Fibroblast of lung (primary cell): Measurements from ENCODE around the gene HSPD1. TPM values are rescaled to one million over a fixed set of nuclear protein-coding genes. Genes with fewer than 3 reads are reported as not detected.
"Not testable (repeated sequence)": the region's sequence is repeated elsewhere in the genome, so short reads cannot be mapped to it uniquely, and the experiment has no call there.

Experiments
- DNase-seq, 2 donors: peaks; one replicate each; pipeline versions ENCODE4 v3.0.0 to v3.0.0-alpha.2; 2010; ENCODE audit warnings: low read depth in 2 of 2
- H2AFZ ChIP-seq: 2 replicates; pipeline ENCODE4 v1.5.1; 2012; ENCODE audit warnings: low read length, control low read depth, inconsistent platforms
- H3K27ac ChIP-seq: 2 replicates; pipeline ENCODE4 v1.5.1; 2011; ENCODE audit warnings: low read length, control low read depth; ENCODE audit not compliant: insufficient read depth
- H3K27me3 ChIP-seq: 2 replicates; pipeline ENCODE4 v1.5.1; 2011; ENCODE audit warnings: mild to moderate bottlenecking, low read length; ENCODE audit not compliant: control insufficient read depth, insufficient read depth
- H3K36me3 ChIP-seq: 2 replicates; pipeline ENCODE4 v1.5.1; 2011; ENCODE audit warnings: low read length; ENCODE audit not compliant: control insufficient read depth, insufficient read depth
- H3K4me1 ChIP-seq: 2 replicates; pipeline ENCODE4 v1.5.1; 2011; ENCODE audit warnings: low read length; ENCODE audit not compliant: control insufficient read depth, insufficient read depth; ENCODE audit errors: extremely low read depth
- H3K4me2 ChIP-seq: 2 replicates; pipeline ENCODE4 v1.5.1; 2011; ENCODE audit warnings: low read length, control low read depth; ENCODE audit not compliant: insufficient read depth; ENCODE audit errors: extremely low read depth
- H3K4me3 ChIP-seq, 4 experiments: fragments of 200-600 bp in 1 of 4; sonication (generic) in 1 of 4; replicated peaks in 1 of 4; 2 replicates each; pipeline ENCODE4 v1.5.1; 2011 to 2016; ENCODE audit warnings: low read length in 4 of 4, low read depth in 3 of 4, mild to moderate bottlenecking in 3 of 4, control low read depth in 2 of 4, inconsistent platforms in 1 of 4, mixed read lengths in 1 of 4; ENCODE audit not compliant: insufficient read depth in 1 of 4; ENCODE audit errors: control extremely low read depth in 1 of 4
- H3K79me2 ChIP-seq: 2 replicates; pipeline ENCODE4 v1.5.1; 2012; ENCODE audit warnings: mild to moderate bottlenecking, low read length, inconsistent platforms; ENCODE audit not compliant: control insufficient read depth, insufficient read depth
- H3K9ac ChIP-seq: 2 replicates; pipeline ENCODE4 v1.5.1; 2011; ENCODE audit warnings: mild to moderate bottlenecking, low read length, control low read depth; ENCODE audit not compliant: insufficient read depth
- H3K9me3 ChIP-seq: 2 replicates; pipeline ENCODE4 v1.5.1; 2012; ENCODE audit warnings: low read depth, low read length; ENCODE audit not compliant: control insufficient read depth, insufficient read depth
- H4K20me1 ChIP-seq: 2 replicates; pipeline ENCODE4 v1.5.1; 2011; ENCODE audit warnings: low read length; ENCODE audit not compliant: control insufficient read depth, insufficient read depth; ENCODE audit errors: extremely low read depth
- CTCF ChIP-seq, 2 donors: IDR thresholded peaks in 1 of 2; conservative IDR thresholded peaks in 1 of 2; 1 replicate in 1 of 2; 2 replicates in 1 of 2; pipeline ENCODE4 v1.5.1; 2011 to 2012; ENCODE audit warnings: low read length in 2 of 2, control low read depth in 1 of 2, inconsistent platforms in 1 of 2, low read depth in 1 of 2, mild to moderate bottlenecking in 1 of 2
- EZH2 ChIP-seq: IDR thresholded peaks from 2 replicates; pipeline ENCODE4 v1.5.1; 2012; ENCODE audit warnings: low read length, control low read depth, mild to moderate bottlenecking; ENCODE audit errors: missing control alignments
- polyA plus RNA-seq, 2 donors: library from polyadenylated mRNA; depleted of rRNA in 1 of 2; stranded (reverse) in 1 of 2; unstranded in 1 of 2; fragments of >200 nt; gene quantifications; 2 replicates each; pipeline ENCODE4 v1.2.1, GENCODE V29; 2011 to 2012; ENCODE audit warnings: missing spikeins in 1 of 2
- total RNA-seq: library from RNA; depleted of rRNA; stranded (reverse); fragments of >200 nt; gene quantifications from 2 replicates; pipeline ENCODE4 v1.2.1, GENCODE V29; 2014

HSPD1 gene
- total and polyA plus RNA-seq, 2 donors (not counting 1 experiment from before 2014, with no cell fraction given), result 175 to 198 TPM

DNA sequence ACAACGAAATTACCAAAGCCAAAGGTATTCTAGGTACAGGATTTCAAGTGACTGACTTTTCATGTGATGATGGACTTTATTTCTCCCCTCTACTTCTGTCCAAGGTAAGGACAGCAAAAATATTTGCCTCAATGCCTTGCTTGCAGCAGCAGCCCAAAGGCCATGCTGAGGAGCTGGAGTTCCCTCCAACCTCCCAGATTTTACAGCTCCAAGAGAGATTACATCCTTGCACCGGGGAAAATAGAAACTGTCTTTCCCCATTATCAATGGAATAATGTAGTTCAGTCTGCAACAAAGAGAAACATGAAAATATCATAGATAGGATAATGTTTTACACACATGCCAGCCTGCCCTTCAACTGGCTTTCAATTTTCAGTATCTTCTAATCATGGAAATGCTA is 13.5 kb downstream of the HSPD1 start:
- no peak for DNase-seq
- Histone ChIP-seq H3K27ac (no peak overlapping the region), H3K36me3 (peaks cover 7% of the 10 kb centered on the region)

DNA sequence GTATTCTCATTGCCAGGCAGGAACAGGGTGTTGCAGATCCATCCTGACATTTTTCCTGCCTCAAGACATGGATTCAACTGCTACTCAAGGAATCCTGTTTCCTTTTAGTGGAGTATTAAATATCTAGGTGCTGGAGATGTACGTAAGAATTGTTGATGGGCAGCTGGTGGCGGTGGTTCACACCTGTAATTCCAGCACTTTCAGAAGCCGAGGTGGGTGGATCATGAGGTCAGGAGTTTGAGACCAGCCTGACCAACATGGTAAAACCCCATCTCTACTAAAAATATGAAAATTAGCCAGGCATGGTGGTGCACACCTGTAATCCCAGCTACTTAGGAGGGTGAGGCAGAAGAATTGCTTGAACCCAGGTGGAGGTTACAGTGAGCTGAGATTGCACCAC is 15.4 kb downstream of the HSPD1 start:
- not testable (repeated sequence) for H3K27ac ChIP-seq, H3K36me3 ChIP-seq

More for the DNA sequence above, 13.5 kb downstream of the HSPD1 start:
- no peak overlapping the region for H3K4me3 ChIP-seq
- H3K9ac ChIP-seq, result no peak overlapping the region
- H3K4me2 ChIP-seq, result no peak overlapping the region
- H3K79me2 ChIP-seq, result no peaks in the 10 kb centered on the region
- H3K4me1 ChIP-seq, result no peaks in the 10 kb centered on the region
- TF ChIP-seq EZH2 (no peak), CTCF (conservative IDR thresholded peaks at IDR 0.05 in 1 of 2, IDR thresholded peaks at IDR 0.05 in 1 of 2; ENCODE audit: low read depth in 1 of 2, low read length in 2 of 2) (no peak)
- no peaks in the 10 kb centered on the region for H4K20me1 ChIP-seq
- no peak overlapping the region for H2AFZ ChIP-seq
- H3K27me3 ChIP-seq, result no peaks in the 10 kb centered on the region
- no peaks in the 10 kb centered on the region for H3K9me3 ChIP-seq

GRCh38 chr2:197480165-197481036 is 19.2 kb downstream of the HSPD1 start:
- Histone ChIP-seq H3K27ac (no peak overlapping the region), H3K9ac (no peak overlapping the region), H3K27me3 (no peaks in the 10 kb centered on the region), H3K36me3 (peaks cover 5% of the 10 kb centered on the region), H3K4me2 (no peak overlapping the region), H2AFZ (no peak overlapping the region), H3K4me3 (no peak overlapping the region), H3K9me3 (no peaks in the 10 kb centered on the region), H3K79me2 (no peaks in the 10 kb centered on the region), H3K4me1 (no peaks in the 10 kb centered on the region), H4K20me1 (no peaks in the 10 kb centered on the region)
- no peak for TF ChIP-seq CTCF (conservative IDR thresholded peaks at IDR 0.05 in 1 of 2, IDR thresholded peaks at IDR 0.05 in 1 of 2; ENCODE audit: low read depth in 1 of 2, low read length in 2 of 2)
- DNase-seq, result no peak

More for the DNA sequence above, 15.4 kb downstream of the HSPD1 start:
- H3K9ac ChIP-seq, H3K4me1 ChIP-seq, H3K4me2 ChIP-seq, H3K79me2 ChIP-seq, H3K4me3 ChIP-seq, H3K9me3 ChIP-seq, H2AFZ ChIP-seq, DNase-seq, H4K20me1 ChIP-seq, H3K27me3 ChIP-seq: not testable (repeated sequence)
